Measurements from ENCODE around the gene MRPS2. TPM values are rescaled to one million over a fixed set of nuclear protein-coding genes. Genes with fewer than 3 reads are reported as not detected.

The MRPS2 gene
- total RNA-seq, 1 experiment from 2014 or later, result 65.5 TPM

GRCh38 chr9:135552698-135553171 is 52.3 kb downstream of the MRPS2 start:
- no peaks in the 10 kb centered on the region for H3K27me3 ChIP-seq (replicated peaks; ENCODE audit: control insufficient read depth, insufficient read depth, low read length)
- no peaks in the 10 kb centered on the region for H3K9me3 ChIP-seq
- no peaks in the 10 kb centered on the region for H3K36me3 ChIP-seq (ENCODE audit: control insufficient read depth, insufficient read depth, low read length)
- DNase-seq, result no peak
- H3K36me3 Mint-ChIP-seq (ENCODE audit: insufficient read depth, unreplicated experiment), result no peaks in the 10 kb centered on the region
- TF ChIP-seq CTCF (IDR thresholded peaks at IDR 0.05; ENCODE audit: insufficient read depth in 1 of 2, low read depth in 1 of 2, low read length in 1 of 2, severe bottlenecking in 1 of 2, unreplicated experiment in 1 of 2), result no peak
- H3K4me1 Mint-ChIP-seq (ENCODE audit: low read depth, unreplicated experiment), result no peaks in the 10 kb centered on the region
- BruUV-seq (replicated peaks), result no TSS peak
- POLR2A ChIA-PET, result no interaction called here
- no peak overlapping the region for H3K27ac Mint-ChIP-seq (ENCODE audit: unreplicated experiment)
- peaks cover 8% of the 10 kb centered on the region for H3K9me3 Mint-ChIP-seq (ENCODE audit: unreplicated experiment)
- no peaks in the 10 kb centered on the region for H3K27me3 Mint-ChIP-seq (ENCODE audit: insufficient read depth, unreplicated experiment)
- no peak overlapping the region for H3K4me3 Mint-ChIP-seq (ENCODE audit: unreplicated experiment)
- intact Hi-C loops (cut with micrococcal nuclease; ENCODE audit: unreplicated experiment), result no loop called here
- CTCF ChIA-PET, result no interaction called here
- H3K4me1 ChIP-seq, result no peaks in the 10 kb centered on the region
- no peak overlapping the region for H3K4me3 ChIP-seq (ENCODE audit: low read depth, low read length)

Other genes starting within 250 kb of the MRPS2 start
- 23.7 and 24.3 TPM in 2 replicates for gene PPP1R26, start 20.9 kb upstream of the MRPS2 start, total RNA-seq (2022)
- gene LCN1, start 20.8 kb downstream of the MRPS2 start, total RNA-seq (2022), result not detected in 2 replicates
- not detected in 2 replicates for gene OBP2A, start 45.4 kb downstream of the MRPS2 start, total RNA-seq (2022)
- gene PAEP, start 61.1 kb downstream of the MRPS2 start, total RNA-seq (2022), result not detected in 2 replicates
- not detected in 2 replicates for gene GLT6D1, start 138.9 kb downstream of the MRPS2 start, total RNA-seq (2022)
- not detected in 2 replicates for gene LCN9, start 162.6 kb downstream of the MRPS2 start, total RNA-seq (2022)
- 42.6 and 44.9 TPM in 2 replicates for gene SOHLH1, start 198.8 kb downstream of the MRPS2 start, total RNA-seq (2022)
- 0.09 and 0.14 TPM in 2 replicates for gene KCNT1, start 201.5 kb downstream of the MRPS2 start, total RNA-seq (2022)

Data from Caco-2 (cell line).